ENCODE results near the gene CHMP2B.
A peak's percentile ranks its signal among the peaks of the same experiment; 100 is the strongest.
"Not testable (repeated sequence)": the region's sequence is repeated elsewhere in the genome, so short reads cannot be mapped to it uniquely, and the experiment has no call there.

The CHMP2B gene

DNA sequence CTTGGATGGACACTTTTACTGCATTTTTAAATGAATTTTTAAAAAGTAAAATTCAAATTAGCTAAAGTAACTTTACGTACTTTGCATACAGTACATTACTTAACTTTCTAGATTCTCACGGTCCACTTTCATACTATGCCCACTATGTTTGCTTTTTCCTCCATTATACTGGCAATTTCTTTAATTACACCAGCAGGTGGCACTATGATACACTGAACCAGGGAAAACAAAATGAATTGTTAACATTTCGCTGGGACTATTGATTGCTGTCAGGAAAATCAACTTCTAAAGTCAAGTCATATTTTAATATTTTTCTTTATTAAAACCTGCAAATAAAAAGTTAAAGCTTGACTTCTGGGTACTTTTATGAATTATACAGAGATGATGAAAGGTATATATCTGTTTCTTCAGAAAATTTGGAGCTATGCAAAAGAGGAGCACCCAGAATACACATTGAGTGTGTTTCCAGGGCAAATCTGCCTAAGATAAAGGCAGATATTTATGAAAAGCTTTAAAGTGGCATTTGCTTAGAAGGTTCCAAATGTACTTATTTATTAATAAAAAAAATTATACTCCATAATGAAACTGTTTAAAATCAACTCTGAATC is 71.1 kb downstream of the CHMP2B start:
- WGBS (ENCODE audit: insufficient coverage), result no CpG with 5 or more reads among the region's 3 CpGs
- no peaks in the 10 kb centered on the region for H3K9me3 ChIP-seq (ENCODE audit: control extremely low read depth in 1 of 5, control insufficient read depth in 4 of 5, insufficient read depth in 2 of 5, low read depth in 1 of 5, low read length in 4 of 5)
- ChIA-PET POLR2A (no interaction called here), CTCF (interaction anchor here (0.6 to 3.3 kb wide), 22 partner anchors 9 to 1836 kb away, joined by 3 to 21 read pairs (median 4); no protein-coding TSS in a partner anchor)
- H3K4me1 ChIP-seq (ENCODE audit: control extremely low read depth in 1 of 4, control insufficient read depth in 4 of 4, insufficient read depth in 4 of 4, low read length in 3 of 4), result peaks cover 0 to 2% (median under 1%) of the 10 kb centered on the region in 4 experiments
- no peaks in the 10 kb centered on the region for H3K27me3 ChIP-seq (replicated peaks in 2 of 5; ENCODE audit: control insufficient read depth in 4 of 5, insufficient read depth in 5 of 5, low read length in 4 of 5)
- peak; percentile 45 to 57 (median 57) for DNase-seq
- H3K36me3 ChIP-seq (ENCODE audit: control insufficient read depth in 4 of 4, insufficient read depth in 4 of 4, low read length in 3 of 4), result no peaks in the 10 kb centered on the region
- H3K27ac ChIP-seq (ENCODE audit: insufficient read depth in 1 of 2, low read depth in 1 of 2, low read length in 2 of 2, poor library complexity in 1 of 2, severe bottlenecking in 2 of 2), result no peak overlapping the region
- H3K4me3 ChIP-seq (ENCODE audit: control insufficient read depth in 1 of 7, extremely low read depth in 1 of 7, insufficient read depth in 4 of 7, low read depth in 2 of 7, low read length in 6 of 7), result no peak overlapping the region

DNA sequence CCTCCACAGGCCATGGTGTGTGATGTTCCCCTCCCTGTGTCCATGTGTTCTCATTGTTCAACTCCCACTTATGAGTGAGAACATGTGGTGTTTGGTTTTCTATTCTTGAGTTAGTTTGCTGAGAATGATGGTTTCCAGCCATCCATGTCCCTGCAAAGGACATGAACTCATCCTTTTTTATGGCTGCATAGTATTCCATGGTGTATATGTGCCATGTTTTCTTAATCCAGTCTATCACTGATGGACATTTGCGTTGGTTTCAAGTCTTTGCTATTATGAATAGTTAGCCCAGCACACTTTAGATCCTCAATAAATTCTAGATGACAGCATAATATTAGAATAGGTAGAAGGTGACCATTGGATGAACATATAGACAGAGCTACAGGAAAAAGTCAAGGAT is 77.9 kb downstream of the CHMP2B start:
- H3K4me3 ChIP-seq (ENCODE audit: control insufficient read depth in 1 of 7, extremely low read depth in 1 of 7, insufficient read depth in 4 of 7, low read depth in 2 of 7, low read length in 6 of 7); H3K4me1 ChIP-seq (ENCODE audit: control extremely low read depth in 1 of 4, control insufficient read depth in 4 of 4, insufficient read depth in 4 of 4, low read length in 3 of 4); H3K9me3 ChIP-seq (ENCODE audit: control extremely low read depth in 1 of 5, control insufficient read depth in 4 of 5, insufficient read depth in 2 of 5, low read depth in 1 of 5, low read length in 4 of 5); H3K36me3 ChIP-seq (ENCODE audit: control insufficient read depth in 4 of 4, insufficient read depth in 4 of 4, low read length in 3 of 4); H3K27me3 ChIP-seq (replicated peaks in 2 of 5; ENCODE audit: control insufficient read depth in 4 of 5, insufficient read depth in 5 of 5, low read length in 4 of 5); DNase-seq; POLR2A ChIA-PET; H3K27ac ChIP-seq (ENCODE audit: insufficient read depth in 1 of 2, low read depth in 1 of 2, low read length in 2 of 2, poor library complexity in 1 of 2, severe bottlenecking in 2 of 2): not testable (repeated sequence)
- CTCF ChIA-PET, result interaction anchor here (1.0 to 1.8 kb wide), 3 partner anchors 10 to 566 kb away, joined by 3 to 8 read pairs (median 3); no protein-coding TSS in a partner anchor
- no CpG with 5 or more reads among the region's 1 CpG for WGBS (ENCODE audit: insufficient coverage)

All from common myeloid progenitor, CD34-positive (primary cell).